Fibroblast of pulmonary artery (primary cell): Measurements from ENCODE around the gene UBTF.

Source experiments
- DNase-seq: peaks from one replicate; pipeline ENCODE4 v3.0.0-alpha.2; 2010; ENCODE audit warnings: low read depth
- H3K4me3 ChIP-seq: replicated peaks from 2 replicates; pipeline ENCODE4 v1.5.1; 2011; ENCODE audit warnings: low read depth, mild to moderate bottlenecking, control low read depth, low read length, moderate library complexity
- CTCF ChIP-seq: IDR thresholded peaks from 2 replicates; pipeline ENCODE4 v1.5.1; 2011; ENCODE audit warnings: mild to moderate bottlenecking, control low read depth, low read length, inconsistent platforms; ENCODE audit errors: missing control alignments

Gene UBTF

GRCh38 chr17:44210342-44211192 is 8.9 kb downstream of the UBTF start:
- no peak overlapping the region for H3K4me3 ChIP-seq
- peak; percentile 87 for DNase-seq
- peak; percentile 67 for TF ChIP-seq CTCF

- no peak for DNase-seq
- no peak overlapping the region for H3K4me3 ChIP-seq
- TF ChIP-seq CTCF, result no peak
Measured at GRCh38 chr17:44209786-44210341, 9.6 kb downstream of the UBTF start.

GRCh38 chr17:44207743-44208142 is 11.7 kb downstream of the UBTF start:
- no peak for TF ChIP-seq CTCF
- H3K4me3 ChIP-seq, result no peak overlapping the region
- DNase-seq, result no peak

GRCh38 chr17:44207319-44207718 is 12.2 kb downstream of the UBTF start:
- no peak for TF ChIP-seq CTCF
- no peak for DNase-seq
- no peak overlapping the region for H3K4me3 ChIP-seq

GRCh38 chr17:44206825-44207155 is 12.7 kb downstream of the UBTF start:
- DNase-seq, result no peak
- TF ChIP-seq CTCF, result no peak
- H3K4me3 ChIP-seq, result no peak overlapping the region

- DNase-seq, result no peak
- TF ChIP-seq CTCF, result peak; percentile 13
- no peak overlapping the region for H3K4me3 ChIP-seq
Measured at GRCh38 chr17:44205962-44206824, 13.3 kb downstream of the UBTF start.
